GM23338 (cell line): Measurements from ENCODE around the gene PLEKHN1. TPM values are rescaled to one million over a fixed set of nuclear protein-coding genes. Genes with fewer than 3 reads are reported as not detected.

ENCODE experiments used
- ATAC-seq: fragments of 200-7000 bp; cut with Tn5 transposase; 3 replicates; pipeline ENCODE4 v1.9.1; 2020
- DNase-seq: peaks from one replicate; pipeline ENCODE4 v3.0.0-alpha.2; 2015; ENCODE audit warnings: low spot score
- H2AFZ ChIP-seq: fragments of 200-600 bp; sonication (generic); 2 replicates; pipeline ENCODE4 v1.8.0; 2016; ENCODE audit warnings: antibody characterized with exemption, mild to moderate bottlenecking, moderate library complexity
- H3F3A ChIP-seq: fragments of 200-600 bp; sonication (generic); replicated peaks from 2 replicates; pipeline ENCODE4 v1.8.0; 2017; ENCODE audit warnings: antibody characterized with exemption, mixed run types, low read depth
- H3K27ac ChIP-seq: fragments of 200-600 bp; sonication (generic); 2 replicates; pipeline ENCODE4 v1.6.1; 2016; ENCODE audit warnings: low read depth
- H3K27me3 ChIP-seq: fragments of 200-600 bp; sonication (generic); 2 replicates; pipeline ENCODE4 v1.8.0; 2016; ENCODE audit warnings: mild to moderate bottlenecking, mixed run types, moderate library complexity; ENCODE audit not compliant: insufficient read depth
- H3K36me3 ChIP-seq: fragments of 200-600 bp; sonication (generic); 2 replicates; pipeline ENCODE4 v1.8.0; 2016; ENCODE audit warnings: mild to moderate bottlenecking; ENCODE audit not compliant: insufficient read depth
- H3K4me1 ChIP-seq: fragments of 200-600 bp; sonication (generic); 2 replicates; pipeline ENCODE4 v1.8.0; 2016; ENCODE audit warnings: mild to moderate bottlenecking, moderate library complexity; ENCODE audit not compliant: insufficient read depth
- H3K4me2 ChIP-seq: fragments of 200-600 bp; sonication (generic); 2 replicates; pipeline ENCODE4 v1.7.1; 2017; ENCODE audit warnings: mixed run types
- H3K4me3 ChIP-seq: fragments of 200-600 bp; sonication (generic); 2 replicates; pipeline ENCODE4 v1.6.1; 2016; ENCODE audit warnings: mixed run types
- H3K79me2 ChIP-seq: fragments of 200-600 bp; sonication (generic); replicated peaks from 2 replicates; pipeline ENCODE4 v1.8.0; 2017; ENCODE audit warnings: mild to moderate bottlenecking; ENCODE audit not compliant: insufficient read depth
- H3K9me2 ChIP-seq: fragments of 200-600 bp; sonication (generic); 2 replicates; pipeline ENCODE4 v1.8.0; 2017; ENCODE audit not compliant: insufficient read depth
- H4K20me1 ChIP-seq: fragments of 200-600 bp; sonication (generic); replicated peaks from 2 replicates; pipeline ENCODE4 v1.8.0; 2017; ENCODE audit warnings: mild to moderate bottlenecking; ENCODE audit not compliant: insufficient read depth
- H3K27ac Mint-ChIP-seq: 2 replicates; pipeline ENCODE4 v1.8.0; 2020; ENCODE audit warnings: inconsistent platforms, mild to moderate bottlenecking, moderate library complexity, mixed read lengths
- H3K27me3 Mint-ChIP-seq: 3 replicates; pipeline ENCODE4 v1.8.0; 2022; ENCODE audit warnings: low read depth, mild to moderate bottlenecking, moderate library complexity, mixed read lengths, inconsistent platforms; ENCODE audit not compliant: insufficient read depth, poor library complexity
- H3K36me3 Mint-ChIP-seq: 3 replicates; pipeline ENCODE4 v1.8.0; 2021; ENCODE audit warnings: low read depth, mild to moderate bottlenecking, inconsistent platforms, moderate library complexity, mixed read lengths
- H3K4me1 Mint-ChIP-seq: 3 replicates; pipeline ENCODE4 v1.8.0; 2020; ENCODE audit warnings: mild to moderate bottlenecking, inconsistent platforms, mixed read lengths
- H3K4me3 Mint-ChIP-seq: 3 replicates; pipeline ENCODE4 v1.8.0; 2021; ENCODE audit warnings: moderate library complexity, mild to moderate bottlenecking, inconsistent platforms, mixed read lengths
- H3K9me3 Mint-ChIP-seq: 3 replicates; pipeline ENCODE4 v1.8.0; 2020; ENCODE audit warnings: moderate library complexity, mild to moderate bottlenecking, inconsistent platforms, mixed read lengths
- CREB1 ChIP-seq: fragments of 250-450 bp; sonication (Bioruptor Pico); IDR thresholded peaks from 2 replicates; pipeline ENCODE4 v1.5.0; 2020; ENCODE audit warnings: low read depth, mild to moderate bottlenecking, moderate library complexity
- EZH2 ChIP-seq: fragments of 200-600 bp; sonication (generic); IDR thresholded peaks from one replicate; pipeline ENCODE4 v1.8.0; 2017; ENCODE audit warnings: antibody characterized with exemption, mild to moderate bottlenecking, low read depth; ENCODE audit not compliant: unreplicated experiment
- EZH2phosphoT487 ChIP-seq: fragments of 200-600 bp; sonication (generic); IDR thresholded peaks from one replicate; pipeline ENCODE4 v1.8.1; 2018; ENCODE audit warnings: antibody characterized with exemption; ENCODE audit not compliant: unreplicated experiment
- NANOG ChIP-seq: IDR thresholded peaks from 2 replicates; pipeline ENCODE4 v1.6.1; 2016; ENCODE audit warnings: antibody characterized with exemption, borderline replicate concordance
- POLR2AphosphoS5 ChIP-seq: IDR thresholded peaks from 2 replicates; pipeline ENCODE4 v1.6.1; 2016; ENCODE audit warnings: antibody characterized with exemption, low read depth
- STAT1 ChIP-seq: IDR thresholded peaks from one replicate; pipeline ENCODE4 v1.6.1; 2016; ENCODE audit warnings: antibody characterized with exemption; ENCODE audit not compliant: unreplicated experiment
- ZNF331 ChIP-seq: fragments of 250-450 bp; sonication (Bioruptor Pico); IDR thresholded peaks from 2 replicates; pipeline ENCODE4 v1.5.0; 2020; ENCODE audit warnings: low read depth, mild to moderate bottlenecking, moderate library complexity
- polyA plus RNA-seq: library from polyadenylated mRNA; unstranded; fragments of >200 nt; fragmentation: Nextera tagmentation; extraction: Ambion mirVana; gene quantifications from 2 replicates; pipeline ENCODE4 v1.2.1, GENCODE V29; 2016
- total RNA-seq: library from RNA; depleted of rRNA; stranded (reverse); fragments of >200 nt; shearing (Covaris generic); gene quantifications from 2 replicates; pipeline ENCODE4 v1.2.3, GENCODE V29; 2014
- TF ChIP-seq, protein P1 (sequence below): IDR thresholded peaks from 2 replicates; pipeline ENCODE4 v1.6.1; 2016; ENCODE audit warnings: antibody characterized with exemption
- TF ChIP-seq, protein P2 (sequence below): IDR thresholded peaks from one replicate; pipeline ENCODE4 v1.6.1; 2018; ENCODE audit warnings: antibody characterized with exemption; ENCODE audit not compliant: unreplicated experiment

The PLEKHN1 gene
- total and polyA plus RNA-seq, 2 experiments from 2014 or later: 1.4 to 3.3 TPM

DNA sequence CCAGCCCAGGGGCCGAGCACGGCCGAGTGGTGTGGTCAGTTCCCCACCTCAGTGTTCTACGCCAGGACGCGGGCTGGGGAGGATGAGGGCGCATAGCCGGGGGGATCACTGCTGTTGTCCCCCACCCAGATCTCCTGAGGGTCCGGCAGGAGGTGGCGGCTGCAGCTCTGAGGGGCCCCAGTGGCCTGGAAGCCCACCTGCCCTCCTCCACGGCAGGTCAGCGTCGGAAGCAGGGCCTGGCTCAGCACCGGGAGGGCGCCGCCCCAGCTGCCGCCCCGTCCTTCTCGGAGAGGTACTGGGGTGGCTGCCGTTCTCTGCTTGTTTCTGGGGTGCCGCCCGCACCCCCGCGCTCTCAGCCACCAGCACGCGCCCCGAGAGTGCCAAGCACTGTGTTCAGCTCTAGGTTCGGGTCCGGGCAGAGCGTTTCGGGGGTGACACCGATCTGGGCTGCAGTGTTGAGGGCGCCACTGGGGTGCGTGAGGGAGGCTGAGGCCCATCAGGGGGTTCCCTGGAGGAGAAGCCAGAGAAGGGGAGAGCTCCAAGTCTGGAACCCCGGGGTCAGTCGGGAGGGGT is 25.2 kb upstream of the PLEKHN1 start:
- Histone ChIP-seq H3K27ac (no peak overlapping the region), H3K4me1 (peaks cover 5% of the 10 kb centered on the region; the same call in 1 of the 2 replicates), H3K36me3 (0 out of 2 replicates have a peak, but pooled peaks cover 6% of the 10 kb centered on the region), H4K20me1 (no peaks in the 10 kb centered on the region; the same call in 1 of the 2 replicates), H3K4me3 (peak overlapping the region; percentile 55), H3K27me3 (peaks cover 80% of the 10 kb centered on the region), H3F3A (0 out of 2 replicates have a peak, but pooled peaks cover 3% of the 10 kb centered on the region), H3K9me2 (no peaks in the 10 kb centered on the region), H3K79me2 (no peaks in the 10 kb centered on the region), H2AFZ (0 out of 2 replicates have a peak overlapping the region, but pooled peaks have one; percentile 23), H3K4me2 (peak overlapping the region; percentile 79)
- DNase-seq (no peak), ATAC-seq (peak; percentile 1; the same call in 2 of the 3 replicates)
- TF ChIP-seq POLR2AphosphoS5 (no peak), NANOG (no peak), STAT1 (no peak), EZH2phosphoT487 (peak; percentile 42)
- TF ChIP-seq, protein P1, sequence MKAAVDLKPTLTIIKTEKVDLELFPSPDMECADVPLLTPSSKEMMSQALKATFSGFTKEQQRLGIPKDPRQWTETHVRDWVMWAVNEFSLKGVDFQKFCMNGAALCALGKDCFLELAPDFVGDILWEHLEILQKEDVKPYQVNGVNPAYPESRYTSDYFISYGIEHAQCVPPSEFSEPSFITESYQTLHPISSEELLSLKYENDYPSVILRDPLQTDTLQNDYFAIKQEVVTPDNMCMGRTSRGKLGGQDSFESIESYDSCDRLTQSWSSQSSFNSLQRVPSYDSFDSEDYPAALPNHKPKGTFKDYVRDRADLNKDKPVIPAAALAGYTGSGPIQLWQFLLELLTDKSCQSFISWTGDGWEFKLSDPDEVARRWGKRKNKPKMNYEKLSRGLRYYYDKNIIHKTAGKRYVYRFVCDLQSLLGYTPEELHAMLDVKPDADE: no peak
- TF ChIP-seq, protein P2, sequence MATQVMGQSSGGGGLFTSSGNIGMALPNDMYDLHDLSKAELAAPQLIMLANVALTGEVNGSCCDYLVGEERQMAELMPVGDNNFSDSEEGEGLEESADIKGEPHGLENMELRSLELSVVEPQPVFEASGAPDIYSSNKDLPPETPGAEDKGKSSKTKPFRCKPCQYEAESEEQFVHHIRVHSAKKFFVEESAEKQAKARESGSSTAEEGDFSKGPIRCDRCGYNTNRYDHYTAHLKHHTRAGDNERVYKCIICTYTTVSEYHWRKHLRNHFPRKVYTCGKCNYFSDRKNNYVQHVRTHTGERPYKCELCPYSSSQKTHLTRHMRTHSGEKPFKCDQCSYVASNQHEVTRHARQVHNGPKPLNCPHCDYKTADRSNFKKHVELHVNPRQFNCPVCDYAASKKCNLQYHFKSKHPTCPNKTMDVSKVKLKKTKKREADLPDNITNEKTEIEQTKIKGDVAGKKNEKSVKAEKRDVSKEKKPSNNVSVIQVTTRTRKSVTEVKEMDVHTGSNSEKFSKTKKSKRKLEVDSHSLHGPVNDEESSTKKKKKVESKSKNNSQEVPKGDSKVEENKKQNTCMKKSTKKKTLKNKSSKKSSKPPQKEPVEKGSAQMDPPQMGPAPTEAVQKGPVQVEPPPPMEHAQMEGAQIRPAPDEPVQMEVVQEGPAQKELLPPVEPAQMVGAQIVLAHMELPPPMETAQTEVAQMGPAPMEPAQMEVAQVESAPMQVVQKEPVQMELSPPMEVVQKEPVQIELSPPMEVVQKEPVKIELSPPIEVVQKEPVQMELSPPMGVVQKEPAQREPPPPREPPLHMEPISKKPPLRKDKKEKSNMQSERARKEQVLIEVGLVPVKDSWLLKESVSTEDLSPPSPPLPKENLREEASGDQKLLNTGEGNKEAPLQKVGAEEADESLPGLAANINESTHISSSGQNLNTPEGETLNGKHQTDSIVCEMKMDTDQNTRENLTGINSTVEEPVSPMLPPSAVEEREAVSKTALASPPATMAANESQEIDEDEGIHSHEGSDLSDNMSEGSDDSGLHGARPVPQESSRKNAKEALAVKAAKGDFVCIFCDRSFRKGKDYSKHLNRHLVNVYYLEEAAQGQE: no peak
- Mint-ChIP-seq H3K9me3 (peaks cover 3% of the 10 kb centered on the region; the same call in 1 of the 3 replicates), H3K27me3 (peaks cover 59% of the 10 kb centered on the region), H3K4me1 (peaks cover 11% of the 10 kb centered on the region; the same call in 2 of the 3 replicates), H3K27ac (no peak overlapping the region), H3K4me3 (peak overlapping the region; percentile 68), H3K36me3 (peaks cover 12% of the 10 kb centered on the region; the same call in 2 of the 3 replicates)

DNA sequence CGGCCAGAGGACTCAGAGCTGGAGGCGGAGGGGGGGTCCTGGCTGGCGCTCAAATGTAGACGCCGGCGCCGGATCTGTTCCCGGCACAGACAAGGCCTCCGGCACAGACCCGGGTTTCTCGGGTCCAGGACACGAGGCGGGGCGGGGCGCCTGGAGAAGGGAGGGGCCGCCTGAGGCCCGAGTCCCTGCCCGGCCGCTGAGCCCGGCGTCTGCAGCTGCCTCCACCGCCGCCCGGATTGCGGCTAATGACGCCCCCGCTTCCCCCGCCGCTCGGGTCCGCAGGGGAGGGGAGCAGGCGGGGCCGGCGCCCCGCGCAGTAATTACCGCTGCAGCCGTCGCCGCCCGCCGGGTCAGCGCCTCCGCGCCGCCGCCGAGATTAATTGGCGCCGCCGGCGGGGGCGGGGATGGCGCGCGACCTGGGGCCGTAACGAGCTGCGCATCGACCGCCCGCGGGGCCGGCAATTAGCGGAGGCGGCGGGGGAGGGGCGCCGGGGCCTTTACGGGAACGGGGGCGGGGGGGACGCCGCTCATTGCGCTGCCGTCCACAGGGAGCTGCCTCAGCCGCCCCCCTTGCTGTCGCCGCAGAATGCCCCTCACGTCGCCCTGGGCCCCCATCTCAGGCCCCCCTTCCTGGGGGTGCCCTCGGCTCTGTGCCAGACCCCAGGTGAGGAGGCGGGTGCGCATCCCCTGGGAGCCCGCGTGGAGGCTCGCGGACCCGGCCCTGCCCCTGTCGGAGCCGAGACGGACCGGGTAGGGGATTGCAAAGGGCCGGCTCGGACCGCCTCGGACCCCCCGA is 24.5 kb upstream of the PLEKHN1 start:
- DNase-seq: peak; percentile 74
- Histone ChIP-seq H3K4me2 (peak overlapping the region; percentile 79), H3K4me3 (peak overlapping the region; percentile 55), H3K27ac (no peak overlapping the region), H2AFZ (0 out of 2 replicates have a peak overlapping the region, but pooled peaks have one; percentile 23), H3K27me3 (peaks cover 73% of the 10 kb centered on the region), H3K9me2 (no peaks in the 10 kb centered on the region), H3K4me1 (peaks cover 5% of the 10 kb centered on the region; the same call in 1 of the 2 replicates), H4K20me1 (no peaks in the 10 kb centered on the region; the same call in 1 of the 2 replicates), H3K79me2 (no peaks in the 10 kb centered on the region), H3K36me3 (0 out of 2 replicates have a peak, but pooled peaks cover 6% of the 10 kb centered on the region), H3F3A (0 out of 2 replicates have a peak, but pooled peaks cover 3% of the 10 kb centered on the region)
- H3K36me3 Mint-ChIP-seq: peaks cover 12% of the 10 kb centered on the region; the same call in 2 of the 3 replicates
- peak; percentile 57; the same call in 1 of the 2 replicates for TF ChIP-seq CREB1 (CRISPR knock-in tag)
- TF ChIP-seq ZNF331: no peak
- no peak for TF ChIP-seq POLR2AphosphoS5
- peak; percentile 80 for TF ChIP-seq EZH2
- no peak for TF ChIP-seq EZH2phosphoT487
- H3K27ac Mint-ChIP-seq: no peak overlapping the region
- H3K4me1 Mint-ChIP-seq: peaks cover 11% of the 10 kb centered on the region; the same call in 2 of the 3 replicates
- peaks cover 3% of the 10 kb centered on the region; the same call in 1 of the 3 replicates for H3K9me3 Mint-ChIP-seq
- ATAC-seq: peak; percentile 35
- peaks cover 57% of the 10 kb centered on the region for H3K27me3 Mint-ChIP-seq
- H3K4me3 Mint-ChIP-seq: peak overlapping the region; percentile 68
